WTC11 (cell line): ENCODE results near the gene HLCS. TPM values are rescaled to one million over a fixed set of nuclear protein-coding genes. Genes with fewer than 3 reads are reported as not detected.
A peak's percentile ranks its signal among the peaks of the same experiment; 100 is the strongest.

Source experiments
- ATAC-seq: fragments of 200-7000 bp; cut with Tn5 transposase; 2 replicates; pipeline ENCODE4 v1.10.0; 2021; ENCODE audit warnings: mild to moderate bottlenecking, moderate library complexity
- CTCF ChIA-PET: fragments of 300-600 bp; sonication (Branson Sonifier 250); formaldehyde crosslinking; loops from one replicate; lab custom pipeline; 2021; ENCODE audit warnings: antibody characterized with exemption; lab: Charles Lee
- POLR2A ChIA-PET: fragments of 350-600 bp; sonication (Branson Sonifier 250); formaldehyde crosslinking; loops from one replicate; lab custom pipeline; 2021; ENCODE audit warnings: antibody characterized with exemption; lab: Charles Lee
- DNase-seq: peaks from one replicate; pipeline ENCODE4 v3.0.0; 2021; ENCODE audit warnings: low spot score
- H3K27ac Mint-ChIP-seq: 2 replicates; pipeline ENCODE4 v1.8.0; 2021; ENCODE audit warnings: mixed read lengths
- H3K27me3 Mint-ChIP-seq: 2 replicates; pipeline ENCODE4 v1.8.0; 2021; ENCODE audit warnings: low read depth, mild to moderate bottlenecking, moderate library complexity, mixed read lengths
- H3K36me3 Mint-ChIP-seq: 2 replicates; pipeline ENCODE4 v1.8.0; 2021; ENCODE audit warnings: mixed read lengths
- H3K4me1 Mint-ChIP-seq: 2 replicates; pipeline ENCODE4 v1.8.0; 2022; ENCODE audit warnings: mixed read lengths
- H3K4me3 Mint-ChIP-seq: 2 replicates; pipeline ENCODE4 v1.8.0; 2021; ENCODE audit warnings: mild to moderate bottlenecking, moderate library complexity, mixed read lengths
- H3K9me3 Mint-ChIP-seq: 2 replicates; pipeline ENCODE4 v1.8.0; 2021; ENCODE audit warnings: mixed read lengths
- FOXK1 ChIP-seq: sonication (generic); formaldehyde crosslinking; IDR thresholded peaks from 2 replicates; pipeline ENCODE4 v1.8.0; 2022; ENCODE audit warnings: mild to moderate bottlenecking, moderate library complexity, missing genetic modification reagents
- SP1 ChIP-seq: sonication (generic); formaldehyde crosslinking; conservative IDR thresholded peaks from 2 replicates; pipeline ENCODE4 v1.8.1; 2022; ENCODE audit warnings: missing genetic modification reagents
- ZBTB21 ChIP-seq: sonication (generic); formaldehyde crosslinking; IDR thresholded peaks from 2 replicates; pipeline ENCODE4 v1.8.1; 2023; ENCODE audit warnings: mild to moderate bottlenecking, missing genetic modification reagents, borderline replicate concordance
- ZNF121 ChIP-seq: sonication (generic); formaldehyde crosslinking; IDR thresholded peaks from 2 replicates; pipeline ENCODE4 v1.8.0; 2023; ENCODE audit warnings: missing genetic modification reagents
- ZNF317 ChIP-seq: sonication (generic); formaldehyde crosslinking; IDR thresholded peaks from 2 replicates; pipeline ENCODE4 v1.8.1; 2023; ENCODE audit warnings: low read depth, mild to moderate bottlenecking, moderate library complexity, missing genetic modification reagents, borderline replicate concordance
- total RNA-seq: library from RNA; stranded (reverse); gene quantifications from 3 replicates; pipeline ENCODE4 v1.2.3, GENCODE V29; 2021
- TF ChIP-seq, protein P1 (sequence below): fragments of 200-600 bp; IDR thresholded peaks from 2 replicates; pipeline ENCODE4 v1.8.0; 2022; ENCODE audit warnings: antibody characterized with exemption
- TF ChIP-seq, protein P2 (sequence below): fragments of 250-450 bp; sonication (Bioruptor Pico); IDR thresholded peaks from 2 replicates; pipeline ENCODE4 v1.9.0; 2021; ENCODE audit warnings: mild to moderate bottlenecking
- TF ChIP-seq, protein P3 (sequence below): fragments of 250-450 bp; sonication (Bioruptor Pico); IDR thresholded peaks from 2 replicates; pipeline ENCODE4 v1.9.0; 2021; ENCODE audit warnings: mild to moderate bottlenecking, borderline replicate concordance
- TF ChIP-seq, protein P4 (sequence below): sonication (generic); formaldehyde crosslinking; IDR thresholded peaks from 2 replicates; pipeline ENCODE4 v1.8.1; 2023; ENCODE audit warnings: mild to moderate bottlenecking, missing genetic modification reagents
- TF ChIP-seq, protein P5 (sequence below): sonication (generic); formaldehyde crosslinking; IDR thresholded peaks from 2 replicates; pipeline ENCODE4 v1.8.0; 2022; ENCODE audit warnings: mild to moderate bottlenecking, missing genetic modification reagents

Gene HLCS
- total RNA-seq, 1 experiment from 2014 or later: 9.3 TPM

DNA sequence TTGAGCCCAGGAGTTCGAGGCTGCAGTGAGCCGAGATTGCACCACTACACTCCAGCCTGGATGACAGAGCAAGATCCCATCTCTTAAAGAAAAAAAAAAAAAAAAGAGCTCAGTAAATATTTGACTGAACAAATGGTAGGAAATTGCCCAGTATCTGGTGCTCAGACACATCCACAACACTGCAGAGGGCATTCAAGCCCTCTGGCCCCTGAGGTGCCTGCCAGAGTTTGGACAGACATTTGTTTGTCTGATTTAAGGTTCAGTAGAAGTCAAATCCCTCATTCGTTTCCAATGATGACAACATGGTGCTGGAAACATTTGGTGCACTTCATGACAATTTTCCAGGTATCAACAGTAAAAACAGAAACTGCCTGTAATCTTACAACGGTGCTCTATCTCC is 86.6 kb downstream of the HLCS start (continued):
- TF ChIP-seq FOXK1 (CRISPR knock-in tag): no peak

DNA sequence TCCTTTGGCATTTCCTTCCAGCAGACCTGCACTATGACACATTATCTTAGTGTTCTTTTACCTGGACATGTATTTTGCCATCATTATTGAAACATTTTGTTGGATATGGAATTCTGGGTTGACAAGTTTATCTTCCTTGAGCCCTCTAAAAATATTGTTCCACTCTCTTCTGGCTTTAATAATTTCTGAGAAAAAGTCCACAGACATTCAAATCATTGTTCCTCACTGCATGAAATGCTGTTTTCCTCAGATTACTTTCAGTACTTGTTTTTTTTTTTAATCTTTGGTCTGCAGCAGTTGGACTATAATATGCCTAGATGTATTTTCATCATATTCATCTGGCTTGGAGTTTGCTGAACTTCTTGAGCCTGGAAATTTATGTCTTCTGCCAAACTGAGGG is 88.7 kb downstream of the HLCS start:
- peak; percentile 74 for TF ChIP-seq ZNF317 (CRISPR knock-in tag)
- TF ChIP-seq, protein P1, sequence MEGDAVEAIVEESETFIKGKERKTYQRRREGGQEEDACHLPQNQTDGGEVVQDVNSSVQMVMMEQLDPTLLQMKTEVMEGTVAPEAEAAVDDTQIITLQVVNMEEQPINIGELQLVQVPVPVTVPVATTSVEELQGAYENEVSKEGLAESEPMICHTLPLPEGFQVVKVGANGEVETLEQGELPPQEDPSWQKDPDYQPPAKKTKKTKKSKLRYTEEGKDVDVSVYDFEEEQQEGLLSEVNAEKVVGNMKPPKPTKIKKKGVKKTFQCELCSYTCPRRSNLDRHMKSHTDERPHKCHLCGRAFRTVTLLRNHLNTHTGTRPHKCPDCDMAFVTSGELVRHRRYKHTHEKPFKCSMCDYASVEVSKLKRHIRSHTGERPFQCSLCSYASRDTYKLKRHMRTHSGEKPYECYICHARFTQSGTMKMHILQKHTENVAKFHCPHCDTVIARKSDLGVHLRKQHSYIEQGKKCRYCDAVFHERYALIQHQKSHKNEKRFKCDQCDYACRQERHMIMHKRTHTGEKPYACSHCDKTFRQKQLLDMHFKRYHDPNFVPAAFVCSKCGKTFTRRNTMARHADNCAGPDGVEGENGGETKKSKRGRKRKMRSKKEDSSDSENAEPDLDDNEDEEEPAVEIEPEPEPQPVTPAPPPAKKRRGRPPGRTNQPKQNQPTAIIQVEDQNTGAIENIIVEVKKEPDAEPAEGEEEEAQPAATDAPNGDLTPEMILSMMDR: no peak
- no peaks in the 10 kb centered on the region for H3K4me1 Mint-ChIP-seq
- peaks cover 12% of the 10 kb centered on the region for H3K36me3 Mint-ChIP-seq

DNA sequence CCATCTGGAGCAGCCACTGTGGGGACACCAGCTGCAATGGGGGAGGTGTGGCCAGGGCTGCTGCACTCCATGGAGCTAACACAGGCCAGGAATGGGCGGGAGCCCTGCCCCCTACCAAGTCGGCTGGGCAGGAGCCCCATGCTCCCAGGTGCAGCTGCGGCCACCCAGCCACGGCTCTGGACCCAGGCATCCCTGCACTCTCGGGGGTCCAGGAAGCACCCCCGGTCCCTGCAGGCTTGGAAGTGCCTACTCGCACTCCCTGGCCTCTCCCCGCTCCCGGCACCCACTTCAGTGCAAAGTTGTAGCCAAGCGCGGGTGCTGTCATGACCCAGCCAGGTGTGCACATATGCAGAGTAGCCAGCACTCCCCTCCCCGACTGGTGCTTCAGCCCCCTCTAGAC is 91.8 kb downstream of the HLCS start:
- TF ChIP-seq, protein P2, sequence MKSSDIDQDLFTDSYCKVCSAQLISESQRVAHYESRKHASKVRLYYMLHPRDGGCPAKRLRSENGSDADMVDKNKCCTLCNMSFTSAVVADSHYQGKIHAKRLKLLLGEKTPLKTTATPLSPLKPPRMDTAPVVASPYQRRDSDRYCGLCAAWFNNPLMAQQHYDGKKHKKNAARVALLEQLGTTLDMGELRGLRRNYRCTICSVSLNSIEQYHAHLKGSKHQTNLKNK (CRISPR knock-in tag): no peak
- TF ChIP-seq, protein P3, sequence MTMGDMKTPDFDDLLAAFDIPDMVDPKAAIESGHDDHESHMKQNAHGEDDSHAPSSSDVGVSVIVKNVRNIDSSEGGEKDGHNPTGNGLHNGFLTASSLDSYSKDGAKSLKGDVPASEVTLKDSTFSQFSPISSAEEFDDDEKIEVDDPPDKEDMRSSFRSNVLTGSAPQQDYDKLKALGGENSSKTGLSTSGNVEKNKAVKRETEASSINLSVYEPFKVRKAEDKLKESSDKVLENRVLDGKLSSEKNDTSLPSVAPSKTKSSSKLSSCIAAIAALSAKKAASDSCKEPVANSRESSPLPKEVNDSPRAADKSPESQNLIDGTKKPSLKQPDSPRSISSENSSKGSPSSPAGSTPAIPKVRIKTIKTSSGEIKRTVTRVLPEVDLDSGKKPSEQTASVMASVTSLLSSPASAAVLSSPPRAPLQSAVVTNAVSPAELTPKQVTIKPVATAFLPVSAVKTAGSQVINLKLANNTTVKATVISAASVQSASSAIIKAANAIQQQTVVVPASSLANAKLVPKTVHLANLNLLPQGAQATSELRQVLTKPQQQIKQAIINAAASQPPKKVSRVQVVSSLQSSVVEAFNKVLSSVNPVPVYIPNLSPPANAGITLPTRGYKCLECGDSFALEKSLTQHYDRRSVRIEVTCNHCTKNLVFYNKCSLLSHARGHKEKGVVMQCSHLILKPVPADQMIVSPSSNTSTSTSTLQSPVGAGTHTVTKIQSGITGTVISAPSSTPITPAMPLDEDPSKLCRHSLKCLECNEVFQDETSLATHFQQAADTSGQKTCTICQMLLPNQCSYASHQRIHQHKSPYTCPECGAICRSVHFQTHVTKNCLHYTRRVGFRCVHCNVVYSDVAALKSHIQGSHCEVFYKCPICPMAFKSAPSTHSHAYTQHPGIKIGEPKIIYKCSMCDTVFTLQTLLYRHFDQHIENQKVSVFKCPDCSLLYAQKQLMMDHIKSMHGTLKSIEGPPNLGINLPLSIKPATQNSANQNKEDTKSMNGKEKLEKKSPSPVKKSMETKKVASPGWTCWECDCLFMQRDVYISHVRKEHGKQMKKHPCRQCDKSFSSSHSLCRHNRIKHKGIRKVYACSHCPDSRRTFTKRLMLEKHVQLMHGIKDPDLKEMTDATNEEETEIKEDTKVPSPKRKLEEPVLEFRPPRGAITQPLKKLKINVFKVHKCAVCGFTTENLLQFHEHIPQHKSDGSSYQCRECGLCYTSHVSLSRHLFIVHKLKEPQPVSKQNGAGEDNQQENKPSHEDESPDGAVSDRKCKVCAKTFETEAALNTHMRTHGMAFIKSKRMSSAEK: no peak
- no peak for TF ChIP-seq SP1 (CRISPR knock-in tag)
- TF ChIP-seq ZNF121: no peak
- TF ChIP-seq, protein P4, sequence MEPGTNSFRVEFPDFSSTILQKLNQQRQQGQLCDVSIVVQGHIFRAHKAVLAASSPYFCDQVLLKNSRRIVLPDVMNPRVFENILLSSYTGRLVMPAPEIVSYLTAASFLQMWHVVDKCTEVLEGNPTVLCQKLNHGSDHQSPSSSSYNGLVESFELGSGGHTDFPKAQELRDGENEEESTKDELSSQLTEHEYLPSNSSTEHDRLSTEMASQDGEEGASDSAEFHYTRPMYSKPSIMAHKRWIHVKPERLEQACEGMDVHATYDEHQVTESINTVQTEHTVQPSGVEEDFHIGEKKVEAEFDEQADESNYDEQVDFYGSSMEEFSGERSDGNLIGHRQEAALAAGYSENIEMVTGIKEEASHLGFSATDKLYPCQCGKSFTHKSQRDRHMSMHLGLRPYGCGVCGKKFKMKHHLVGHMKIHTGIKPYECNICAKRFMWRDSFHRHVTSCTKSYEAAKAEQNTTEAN (CRISPR knock-in tag): no peak

More for the DNA sequence above, 88.7 kb downstream of the HLCS start:
- DNase-seq: no peak
- Mint-ChIP-seq H3K9me3 (peaks cover 27% of the 10 kb centered on the region), H3K4me3 (no peak overlapping the region), H3K27ac (no peak overlapping the region), H3K27me3 (peaks cover under 1% of the 10 kb centered on the region; the same call in 1 of the 2 replicates)
- ChIA-PET POLR2A (no interaction called here), CTCF (no interaction called here)
- no peak for ATAC-seq

DNA sequence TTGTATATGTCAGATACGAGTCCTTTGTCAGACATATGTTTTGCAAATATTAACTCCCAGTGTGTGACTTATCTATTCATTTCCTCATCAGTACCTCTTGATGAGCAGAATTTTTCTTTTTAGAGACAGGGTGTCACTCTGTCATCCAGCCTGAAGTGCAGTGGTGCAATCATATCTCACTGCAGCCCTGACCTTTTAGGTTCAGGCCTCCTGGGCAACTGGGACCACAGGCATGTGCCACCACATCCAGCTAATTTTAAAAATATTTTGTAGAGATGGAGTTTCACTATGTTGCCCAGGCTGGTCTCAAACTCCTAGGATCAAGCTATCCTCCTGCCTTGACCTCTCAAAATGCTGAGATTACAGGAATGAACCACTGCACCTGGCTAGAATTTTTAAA is 93.0 kb downstream of the HLCS start:
- Mint-ChIP-seq H3K4me1 (no peaks in the 10 kb centered on the region), H3K9me3 (peaks cover 18% of the 10 kb centered on the region), H3K27me3 (no peaks in the 10 kb centered on the region)

More for the DNA sequence above, 91.8 kb downstream of the HLCS start:
- ATAC-seq: 0 out of 2 replicates have a peak, but pooled peaks have one; percentile 20
- peaks cover 20% of the 10 kb centered on the region for H3K9me3 Mint-ChIP-seq
- ChIA-PET POLR2A (no interaction called here), CTCF (interaction anchor here (1.8 to 2.8 kb wide), 2 partner anchors 43 to 53 kb away, joined by 7 to 10 read pairs; no protein-coding TSS in a partner anchor)
- no peak for DNase-seq
- peaks cover 10% of the 10 kb centered on the region for H3K36me3 Mint-ChIP-seq
- no peaks in the 10 kb centered on the region for H3K4me1 Mint-ChIP-seq
- H3K27me3 Mint-ChIP-seq: no peaks in the 10 kb centered on the region
- no peak overlapping the region for H3K27ac Mint-ChIP-seq
- no peak overlapping the region for H3K4me3 Mint-ChIP-seq

More for the DNA sequence above, 93.0 kb downstream of the HLCS start:
- no peak for TF ChIP-seq ZBTB21 (CRISPR knock-in tag)
- TF ChIP-seq, protein P5, sequence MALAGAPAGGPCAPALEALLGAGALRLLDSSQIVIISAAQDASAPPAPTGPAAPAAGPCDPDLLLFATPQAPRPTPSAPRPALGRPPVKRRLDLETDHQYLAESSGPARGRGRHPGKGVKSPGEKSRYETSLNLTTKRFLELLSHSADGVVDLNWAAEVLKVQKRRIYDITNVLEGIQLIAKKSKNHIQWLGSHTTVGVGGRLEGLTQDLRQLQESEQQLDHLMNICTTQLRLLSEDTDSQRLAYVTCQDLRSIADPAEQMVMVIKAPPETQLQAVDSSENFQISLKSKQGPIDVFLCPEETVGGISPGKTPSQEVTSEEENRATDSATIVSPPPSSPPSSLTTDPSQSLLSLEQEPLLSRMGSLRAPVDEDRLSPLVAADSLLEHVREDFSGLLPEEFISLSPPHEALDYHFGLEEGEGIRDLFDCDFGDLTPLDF (CRISPR knock-in tag): no peak
- TF ChIP-seq, all 79 proteins: peak for 0
- CTCF ChIA-PET: interaction anchor here (2.8 kb wide), 1 partner anchor 44 kb away, joined by 10 read pairs; no protein-coding TSS in a partner anchor
- POLR2A ChIA-PET: no interaction called here
- ATAC-seq (no peak), DNase-seq (no peak)
- Mint-ChIP-seq H3K36me3 (peaks cover 8% of the 10 kb centered on the region), H3K4me3 (no peak overlapping the region), H3K27ac (no peak overlapping the region)
